Measurements from ENCODE around the gene GRIN3B. TPM values are rescaled to one million over a fixed set of nuclear protein-coding genes. Genes with fewer than 3 reads are reported as not detected.

GRIN3B gene
- total RNA-seq, 2 donors from 2014 or later: not detected

GRCh38 chr19:1000591-1001537 lies 645 bp downstream of the GRIN3B start:
- no peak overlapping the region for H3K9ac ChIP-seq (ENCODE audit: low read depth in 2 of 2, low read length in 2 of 2)
- H3K4me1 ChIP-seq: peaks cover 7% of the 10 kb centered on the region
- no peak for TF ChIP-seq CTCF (IDR thresholded peaks at IDR 0.05)
- DNase-seq: no peak
- H3K27ac ChIP-seq: no peak overlapping the region
- H3K4me3 ChIP-seq: no peak overlapping the region
- intact Hi-C loops (cut with DNase I): no loop called here
- H3K27me3 ChIP-seq: peaks cover 45% of the 10 kb centered on the region
- no peaks in the 10 kb centered on the region for H3K9me3 ChIP-seq
- no peaks in the 10 kb centered on the region for H3K36me3 ChIP-seq

- no peaks in the 10 kb centered on the region for H3K4me1 ChIP-seq
- H3K27ac ChIP-seq: no peak overlapping the region
- no peak overlapping the region for H3K9ac ChIP-seq (ENCODE audit: low read depth in 2 of 2, low read length in 2 of 2)
- H3K9me3 ChIP-seq: no peaks in the 10 kb centered on the region
- H3K4me3 ChIP-seq: no peak overlapping the region
- DNase-seq: peak; percentile 66
- TF ChIP-seq CTCF (IDR thresholded peaks at IDR 0.05): peak; percentile 91
- no peaks in the 10 kb centered on the region for H3K36me3 ChIP-seq
- H3K27me3 ChIP-seq: peaks cover 37% of the 10 kb centered on the region
- intact Hi-C loops (cut with DNase I): no loop called here
Observed at GRCh38 chr19:1001538-1002166, 1.4 kb downstream of the GRIN3B start.

GRCh38 chr19:1002600-1002999 lies 2.4 kb downstream of the GRIN3B start:
- DNase-seq: no peak
- intact Hi-C loops (cut with DNase I): no loop called here
- Histone ChIP-seq H3K4me3 (no peak overlapping the region), H3K4me1 (no peaks in the 10 kb centered on the region), H3K9me3 (no peaks in the 10 kb centered on the region), H3K27ac (no peak overlapping the region), H3K36me3 (no peaks in the 10 kb centered on the region), H3K9ac (ENCODE audit: low read depth in 2 of 2, low read length in 2 of 2) (no peak overlapping the region), H3K27me3 (peaks cover 35% of the 10 kb centered on the region)
- no peak for TF ChIP-seq CTCF (IDR thresholded peaks at IDR 0.05)

- intact Hi-C loops (cut with DNase I): no loop called here
- peaks cover 30% of the 10 kb centered on the region for H3K27me3 ChIP-seq
Observed at GRCh38 chr19:1003283-1003682, 3.1 kb downstream of the GRIN3B start.

More at GRCh38 chr19:1003283-1003682, 3.1 kb downstream of the GRIN3B start:
- Histone ChIP-seq H3K36me3 (no peaks in the 10 kb centered on the region), H3K4me1 (no peaks in the 10 kb centered on the region), H3K4me3 (no peak overlapping the region), H3K9ac (ENCODE audit: low read depth in 2 of 2, low read length in 2 of 2) (no peak overlapping the region), H3K9me3 (no peaks in the 10 kb centered on the region), H3K27ac (no peak overlapping the region)
- TF ChIP-seq CTCF (IDR thresholded peaks at IDR 0.05): no peak
- no peak for DNase-seq

Measured in colonic mucosa (tissue), 4 donors.